Measurements from ENCODE around the gene TIAM1.
"Not testable (repeated sequence)": the region's sequence is repeated elsewhere in the genome, so short reads cannot be mapped to it uniquely, and the experiment has no call there.

Gene TIAM1

GRCh38 chr21:31232344-31232743, 111.7 kb downstream of the TIAM1 start:
- Histone ChIP-seq H3K9me3 (ENCODE audit: control insufficient read depth, insufficient read depth, low read length) (no peaks in the 10 kb centered on the region), H3K79me2 (ENCODE audit: control insufficient read depth, low read length) (no peaks in the 10 kb centered on the region), H3K36me3 (ENCODE audit: control insufficient read depth, low read length) (no peaks in the 10 kb centered on the region), H4K20me1 (ENCODE audit: control insufficient read depth, insufficient read depth, low read depth, low read length) (no peaks in the 10 kb centered on the region), H3K27ac (ENCODE audit: low read depth, low read length) (no peak overlapping the region), H3K9me2 (replicated peaks; ENCODE audit: control insufficient read depth, low read length) (no peaks in the 10 kb centered on the region), H3F3A (ENCODE audit: control insufficient read depth, insufficient read depth) (no peaks in the 10 kb centered on the region), H3K4me3 (ENCODE audit: low read length) (no peak overlapping the region), H3K4me2 (ENCODE audit: low read length) (no peak overlapping the region), H3K27me3 (ENCODE audit: control insufficient read depth, low read length) (no peaks in the 10 kb centered on the region), H3K4me1 (ENCODE audit: control insufficient read depth, low read length) (no peaks in the 10 kb centered on the region)
- TF ChIP-seq CTCF (IDR thresholded peaks at IDR 0.05; ENCODE audit: low read depth, low read length, poor library complexity, severe bottlenecking) (no peak), EZH2phosphoT487 (IDR thresholded peaks at IDR 0.05; ENCODE audit: borderline replicate concordance, low read length) (no peak)

- Histone ChIP-seq H3K4me2 (ENCODE audit: low read length) (no peak overlapping the region), H3K27ac (ENCODE audit: low read depth, low read length) (no peak overlapping the region), H3K9me2 (replicated peaks; ENCODE audit: control insufficient read depth, low read length) (no peaks in the 10 kb centered on the region), H3K27me3 (ENCODE audit: control insufficient read depth, low read length) (no peaks in the 10 kb centered on the region), H3K9me3 (ENCODE audit: control insufficient read depth, insufficient read depth, low read length) (no peaks in the 10 kb centered on the region), H3K4me3 (ENCODE audit: low read length) (no peak overlapping the region), H3K36me3 (ENCODE audit: control insufficient read depth, low read length) (no peaks in the 10 kb centered on the region), H3K4me1 (ENCODE audit: control insufficient read depth, low read length) (no peaks in the 10 kb centered on the region), H3K79me2 (ENCODE audit: control insufficient read depth, low read length) (no peaks in the 10 kb centered on the region), H3F3A (ENCODE audit: control insufficient read depth, insufficient read depth) (no peaks in the 10 kb centered on the region), H4K20me1 (ENCODE audit: control insufficient read depth, insufficient read depth, low read depth, low read length) (no peaks in the 10 kb centered on the region)
- TF ChIP-seq EZH2phosphoT487 (IDR thresholded peaks at IDR 0.05; ENCODE audit: borderline replicate concordance, low read length), result no peak
- TF ChIP-seq CTCF (IDR thresholded peaks at IDR 0.05; ENCODE audit: low read depth, low read length, poor library complexity, severe bottlenecking), result no peak
Measured at GRCh38 chr21:31230937-31231336, 113.1 kb downstream of the TIAM1 start.

- not testable (repeated sequence) for H3K9me2 ChIP-seq (replicated peaks; ENCODE audit: control insufficient read depth, low read length); H4K20me1 ChIP-seq (ENCODE audit: control insufficient read depth, insufficient read depth, low read depth, low read length); H3K79me2 ChIP-seq (ENCODE audit: control insufficient read depth, low read length); H3F3A ChIP-seq (ENCODE audit: control insufficient read depth, insufficient read depth); H3K27ac ChIP-seq (ENCODE audit: low read depth, low read length); H3K36me3 ChIP-seq (ENCODE audit: control insufficient read depth, low read length); H3K4me3 ChIP-seq (ENCODE audit: low read length); H3K9me3 ChIP-seq (ENCODE audit: control insufficient read depth, insufficient read depth, low read length); H3K27me3 ChIP-seq (ENCODE audit: control insufficient read depth, low read length); H3K4me2 ChIP-seq (ENCODE audit: low read length); H3K4me1 ChIP-seq (ENCODE audit: control insufficient read depth, low read length)
Measured at GRCh38 chr21:31228723-31229122, 115.3 kb downstream of the TIAM1 start.

- TF ChIP-seq CTCF (IDR thresholded peaks at IDR 0.05; ENCODE audit: low read depth, low read length, poor library complexity, severe bottlenecking), result no peak
- TF ChIP-seq EZH2phosphoT487 (IDR thresholded peaks at IDR 0.05; ENCODE audit: borderline replicate concordance, low read length), result no peak
- no peaks in the 10 kb centered on the region for H3K36me3 ChIP-seq (ENCODE audit: control insufficient read depth, low read length)
Measured at GRCh38 chr21:31225713-31226112, 118.3 kb downstream of the TIAM1 start.

More at GRCh38 chr21:31225713-31226112, 118.3 kb downstream of the TIAM1 start:
- no peaks in the 10 kb centered on the region for H3F3A ChIP-seq (ENCODE audit: control insufficient read depth, insufficient read depth)
- no peaks in the 10 kb centered on the region for H3K4me1 ChIP-seq (ENCODE audit: control insufficient read depth, low read length)
- no peaks in the 10 kb centered on the region for H3K9me2 ChIP-seq (replicated peaks; ENCODE audit: control insufficient read depth, low read length)
- no peaks in the 10 kb centered on the region for H3K9me3 ChIP-seq (ENCODE audit: control insufficient read depth, insufficient read depth, low read length)
- no peaks in the 10 kb centered on the region for H3K27me3 ChIP-seq (ENCODE audit: control insufficient read depth, low read length)
- no peak overlapping the region for H3K4me3 ChIP-seq (ENCODE audit: low read length)
- H3K79me2 ChIP-seq (ENCODE audit: control insufficient read depth, low read length), result no peaks in the 10 kb centered on the region
- H4K20me1 ChIP-seq (ENCODE audit: control insufficient read depth, insufficient read depth, low read depth, low read length), result no peaks in the 10 kb centered on the region
- H3K4me2 ChIP-seq (ENCODE audit: low read length), result no peak overlapping the region
- H3K27ac ChIP-seq (ENCODE audit: low read depth, low read length), result no peak overlapping the region

Data from DOHH2 (cell line).